T-helper 22 cell (primary cell): ENCODE measurements around the gene FGD6.
"Not testable (repeated sequence)": the region's sequence is repeated elsewhere in the genome, so short reads cannot be mapped to it uniquely, and the experiment has no call there.

Experiments used
- DNase-seq: peaks from one replicate; pipeline ENCODE4 v3.0.0-alpha.2; 2020; ENCODE audit warnings: low read depth

Gene FGD6

DNA sequence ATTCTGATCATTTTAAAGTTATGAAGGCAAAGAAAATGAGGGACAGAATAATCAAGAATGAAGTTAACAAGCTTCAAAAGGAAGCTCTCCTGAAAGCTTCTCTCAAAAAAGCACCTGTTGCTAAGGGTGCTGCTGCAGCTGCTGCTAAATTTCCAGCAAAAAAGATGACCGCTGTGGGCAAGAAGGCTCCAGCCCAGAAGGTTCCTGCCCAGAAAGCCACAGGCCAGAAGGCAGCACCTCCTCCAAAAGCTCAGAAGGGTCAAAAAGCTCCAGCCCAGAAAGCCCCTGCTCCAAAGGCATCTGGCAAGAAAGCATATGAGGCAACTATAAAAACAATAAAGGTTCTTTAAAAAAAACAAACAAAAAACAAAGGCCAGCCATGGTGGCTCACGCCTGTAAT lies 91.2 kb downstream of the FGD6 start:
- no peak for DNase-seq

DNA sequence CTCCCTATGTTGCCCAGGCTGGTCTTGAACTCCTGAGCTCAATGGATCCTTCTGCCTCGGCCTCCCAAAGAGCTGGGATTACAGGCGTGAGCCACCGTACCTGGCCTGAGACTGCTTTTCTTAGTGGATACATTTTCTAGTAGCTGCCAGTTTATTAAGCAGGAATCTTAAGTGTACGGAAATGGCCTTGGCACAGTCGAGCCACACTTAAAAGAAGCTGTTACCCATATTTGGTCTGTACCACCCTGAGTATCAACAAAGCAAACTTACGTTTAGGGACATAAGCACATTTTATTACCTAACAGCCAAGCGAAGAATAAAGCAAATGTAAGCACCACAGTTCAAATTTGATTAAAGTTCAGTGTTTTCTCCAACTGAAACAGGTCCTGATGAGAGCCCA lies 93.2 kb downstream of the FGD6 start:
- DNase-seq: no peak

DNA sequence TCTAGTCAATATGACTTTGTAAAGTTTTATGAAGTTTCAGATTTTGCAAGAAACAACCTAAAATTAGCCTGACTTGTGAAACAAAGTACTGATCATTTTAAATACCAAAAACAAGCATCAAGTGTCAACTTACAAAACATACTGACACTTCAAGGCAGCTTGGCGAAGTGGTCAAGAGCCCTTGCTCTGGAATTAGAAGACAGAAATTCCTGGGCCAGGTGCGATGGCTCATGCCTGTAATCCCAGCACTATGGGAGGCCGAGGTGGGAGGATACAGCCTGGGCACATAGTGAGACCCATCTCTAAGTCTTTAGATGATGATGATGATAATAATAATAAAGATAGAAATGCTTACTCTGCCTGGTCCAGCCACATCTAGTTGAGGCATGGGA lies 98.5 kb downstream of the FGD6 start:
- no peak for DNase-seq

DNA sequence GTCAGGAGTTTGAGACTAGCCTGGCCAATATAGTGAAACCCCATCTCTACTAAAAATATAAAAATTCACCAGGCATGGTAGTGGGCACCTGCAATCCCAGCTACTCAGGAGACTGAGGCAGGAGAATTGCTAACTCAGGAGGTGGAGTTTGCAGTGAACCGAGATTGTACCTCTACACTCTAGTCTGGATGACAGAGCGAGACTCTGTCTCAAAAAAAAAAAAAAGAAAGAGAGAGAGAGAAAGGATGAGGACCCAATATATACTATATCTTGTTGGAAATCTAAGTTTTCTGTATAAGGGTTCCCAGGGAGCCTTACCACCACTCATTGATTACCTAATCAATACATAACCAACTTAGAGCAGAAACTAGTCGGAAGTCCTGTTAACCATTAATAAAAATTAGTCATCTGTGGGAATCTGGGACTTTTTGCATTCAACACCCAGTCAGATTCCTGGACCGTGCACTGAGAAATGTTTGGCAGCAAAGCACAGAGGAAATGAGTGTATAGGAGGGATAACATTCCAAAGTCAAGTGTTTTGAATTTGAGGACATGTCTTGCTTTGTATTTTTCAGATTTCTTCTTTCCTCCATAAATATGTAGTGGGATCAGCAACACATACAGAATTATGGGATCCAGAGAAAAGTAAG lies 99.0 kb downstream of the FGD6 start:
- DNase-seq: no peak

DNA sequence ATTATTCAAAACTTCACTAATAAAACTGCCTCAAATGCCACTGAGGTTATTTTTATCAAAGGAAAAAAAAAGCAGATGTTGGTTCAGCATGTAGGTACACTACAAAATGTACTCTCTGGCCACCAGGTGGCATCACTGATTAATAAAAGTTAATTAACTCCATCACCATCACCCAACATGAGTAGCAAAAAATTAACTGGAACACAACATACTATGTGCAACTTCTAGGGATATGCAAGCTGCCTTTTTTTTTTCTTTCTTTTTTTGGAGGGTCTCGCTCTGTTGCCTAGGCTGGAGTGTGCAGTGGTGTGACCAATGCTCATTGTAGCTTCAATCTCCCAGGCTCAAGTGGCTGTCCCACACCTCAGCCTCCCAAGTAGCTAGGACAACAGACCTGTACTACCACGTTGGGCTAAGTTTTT lies 100.1 kb downstream of the FGD6 start:
- peak; percentile 11 for DNase-seq

DNA sequence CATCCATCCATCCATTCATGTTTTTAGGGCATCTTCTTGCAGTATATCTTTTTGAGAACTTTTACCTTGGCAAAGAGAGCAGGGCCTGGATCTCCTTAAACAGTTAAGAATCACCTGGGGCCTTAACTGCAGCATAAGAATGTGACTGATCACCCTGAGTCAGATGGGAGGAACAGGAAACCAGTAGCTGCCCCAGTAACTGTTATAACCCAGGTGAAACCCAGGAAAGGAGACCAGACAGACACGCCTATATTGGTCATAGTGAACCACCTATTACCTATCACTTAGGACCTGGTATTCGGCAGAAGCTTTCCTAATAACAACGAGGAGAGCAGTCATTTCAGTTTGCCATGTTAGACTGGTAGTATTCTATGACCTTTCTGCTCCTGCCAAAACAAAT lies 100.5 kb downstream of the FGD6 start:
- no peak for DNase-seq

DNA sequence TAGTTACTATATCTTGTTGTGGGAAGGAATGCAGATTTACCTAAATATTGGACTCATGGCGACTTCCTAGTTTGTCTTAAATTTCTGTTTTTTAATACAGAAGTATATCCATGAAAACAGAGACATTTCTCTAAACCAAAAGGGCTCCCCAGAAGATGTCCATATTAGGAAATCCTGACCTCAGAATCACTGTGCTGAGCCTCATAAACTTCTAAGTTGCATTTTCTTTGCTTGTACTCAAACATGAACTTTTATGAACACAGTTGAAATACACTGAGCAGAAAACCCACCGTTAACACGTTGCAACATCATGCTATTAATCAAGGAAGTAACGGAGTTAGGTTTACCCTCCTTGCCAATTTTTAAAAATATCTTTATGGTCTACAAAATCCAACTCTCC lies 100.9 kb downstream of the FGD6 start:
- no peak for DNase-seq

DNA sequence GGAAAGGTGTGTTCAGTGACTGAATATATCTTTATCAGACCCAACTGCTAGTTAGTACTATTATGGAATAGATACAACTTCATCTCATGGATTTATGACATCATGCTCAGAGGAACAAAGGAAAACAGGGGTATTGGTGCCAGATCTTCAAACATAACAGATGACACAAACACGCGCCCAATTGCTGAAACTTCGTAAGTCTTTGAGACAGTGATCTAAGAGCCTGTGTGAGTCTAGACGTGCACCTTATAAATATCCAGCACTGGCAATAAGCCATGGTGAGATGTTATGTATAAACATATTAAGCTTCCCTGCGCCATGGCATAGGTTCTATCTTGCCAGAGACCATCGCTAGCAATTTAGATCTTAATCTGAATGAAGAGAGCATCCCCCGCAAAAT lies 101.6 kb downstream of the FGD6 start:
- DNase-seq: no peak

DNA sequence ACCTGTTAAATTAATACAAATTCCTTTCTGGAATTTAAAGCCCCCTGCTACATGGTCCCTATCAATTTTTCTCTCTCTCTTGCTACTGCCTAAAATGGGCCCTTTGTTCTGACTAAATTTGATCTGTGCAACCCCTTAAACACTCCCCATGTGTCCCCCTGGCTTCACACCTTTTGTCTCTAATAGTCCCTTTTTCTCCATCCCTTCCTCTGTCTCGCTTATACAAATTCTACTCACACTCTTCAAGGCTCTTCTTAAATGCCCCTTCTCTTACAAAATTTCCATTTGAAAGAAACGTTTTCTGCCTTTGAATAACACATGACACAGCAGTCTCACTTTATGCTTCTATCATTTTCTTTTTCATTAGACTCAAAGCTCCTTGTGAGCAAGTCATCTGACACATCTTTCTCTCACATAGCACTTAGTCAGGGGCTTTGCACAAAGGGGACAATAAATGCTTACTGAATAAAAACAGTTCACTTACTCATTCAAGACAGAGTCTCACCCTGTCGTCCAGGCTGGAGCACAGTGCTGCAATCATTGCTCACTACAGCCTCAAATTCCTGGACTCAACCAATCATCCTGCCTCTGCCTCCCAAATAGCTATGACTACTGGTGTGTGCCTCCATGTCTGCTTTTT lies 102.4 kb downstream of the FGD6 start:
- no peak for DNase-seq

DNA sequence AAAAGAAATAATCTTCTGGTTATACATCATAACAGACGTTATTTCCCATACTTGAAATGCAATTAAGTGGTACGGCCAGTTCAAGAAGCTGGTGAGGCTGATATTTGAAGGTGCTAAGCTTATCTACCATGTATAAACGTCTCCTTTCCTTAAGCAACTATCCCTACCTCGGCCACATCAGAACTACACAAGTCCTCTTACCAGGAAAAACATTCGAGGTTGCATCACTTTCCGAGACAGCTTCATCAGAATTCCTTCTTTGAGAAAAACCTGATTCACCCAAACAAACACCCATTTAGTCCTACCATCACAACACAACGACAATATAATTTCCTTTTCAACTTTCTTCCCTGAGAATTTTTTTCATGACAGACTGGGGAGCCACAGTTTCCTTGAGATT lies 109.9 kb downstream of the FGD6 start:
- DNase-seq: no peak

DNA sequence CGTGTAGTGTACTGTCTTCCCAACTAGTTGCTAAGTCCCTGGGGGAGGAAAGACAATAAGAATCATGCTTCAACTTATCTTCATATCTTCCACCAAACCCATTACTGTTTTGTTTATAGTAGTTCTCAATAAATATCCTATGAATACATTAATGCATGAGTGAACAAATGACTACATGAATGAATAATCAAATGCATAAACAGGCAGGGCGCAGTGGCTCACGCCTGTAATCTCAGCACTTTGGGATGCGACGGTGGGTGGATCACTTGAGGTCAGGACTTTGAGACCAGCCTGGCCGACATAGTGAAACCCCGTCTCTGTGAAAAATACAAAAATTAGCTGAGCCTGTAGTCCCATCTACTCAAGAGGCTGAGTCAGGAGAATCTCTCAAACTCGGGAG lies 111.7 kb downstream of the FGD6 start:
- no peak for DNase-seq

DNA sequence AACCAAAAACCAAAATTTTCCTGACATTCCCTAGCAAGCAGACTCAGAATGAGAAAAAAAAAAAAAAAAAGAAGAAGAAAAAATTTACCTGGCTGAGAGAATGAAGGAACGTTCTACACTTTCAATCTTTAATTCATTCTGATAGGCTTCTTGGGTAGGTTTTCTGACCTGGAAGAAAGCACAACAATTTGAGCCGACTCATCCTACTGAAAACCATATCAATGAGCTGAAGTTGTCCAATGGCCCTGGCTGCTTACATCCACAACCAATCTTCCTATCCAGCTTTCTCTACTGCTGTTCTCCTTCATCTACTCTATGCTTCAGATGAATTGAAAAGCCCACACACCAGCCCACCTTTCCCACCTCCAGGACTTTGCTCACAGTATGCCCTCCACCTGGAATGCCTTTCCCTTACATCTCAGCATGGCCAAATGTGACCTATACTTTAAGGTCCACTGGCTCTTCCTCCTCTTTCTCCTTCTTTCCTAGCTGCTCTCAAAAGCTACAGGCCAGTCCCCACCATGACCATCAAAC lies 112.3 kb downstream of the FGD6 start:
- DNase-seq: no peak

DNA sequence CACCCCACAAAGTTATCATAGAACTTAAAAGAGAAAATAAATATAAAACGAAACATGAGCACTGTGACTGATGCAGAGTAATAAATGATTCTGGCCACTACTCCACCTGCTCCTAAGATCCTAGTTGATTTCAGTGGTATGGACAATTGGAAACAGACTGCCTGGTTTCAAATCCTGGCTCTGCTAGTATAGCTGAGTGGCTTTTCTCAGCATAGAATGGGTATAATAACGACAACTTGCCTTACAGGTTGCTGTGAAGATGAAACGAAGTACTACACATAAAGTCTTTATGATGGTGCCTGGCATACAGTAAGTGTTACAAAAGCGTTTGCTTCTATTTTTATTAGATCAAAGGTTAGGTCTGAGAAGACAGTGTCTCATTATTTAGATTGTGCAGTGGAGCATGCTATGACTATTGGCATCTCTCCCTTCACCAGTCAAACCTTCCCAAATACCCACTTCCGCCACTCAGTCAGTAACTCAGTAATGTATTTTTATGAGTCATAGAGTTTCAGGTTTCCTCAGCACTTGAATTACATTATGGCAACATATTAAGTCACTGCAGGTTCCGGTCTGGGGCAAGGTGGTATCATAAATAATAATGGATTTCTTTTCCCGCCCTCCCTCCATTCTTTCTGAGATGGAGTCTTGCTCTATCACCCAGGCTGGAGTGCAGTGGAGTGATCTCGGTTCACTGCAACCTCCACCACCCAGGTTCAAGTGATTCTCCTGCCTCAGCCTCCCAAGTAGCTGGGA lies 114.2 kb downstream of the FGD6 start:
- DNase-seq: no peak

DNA sequence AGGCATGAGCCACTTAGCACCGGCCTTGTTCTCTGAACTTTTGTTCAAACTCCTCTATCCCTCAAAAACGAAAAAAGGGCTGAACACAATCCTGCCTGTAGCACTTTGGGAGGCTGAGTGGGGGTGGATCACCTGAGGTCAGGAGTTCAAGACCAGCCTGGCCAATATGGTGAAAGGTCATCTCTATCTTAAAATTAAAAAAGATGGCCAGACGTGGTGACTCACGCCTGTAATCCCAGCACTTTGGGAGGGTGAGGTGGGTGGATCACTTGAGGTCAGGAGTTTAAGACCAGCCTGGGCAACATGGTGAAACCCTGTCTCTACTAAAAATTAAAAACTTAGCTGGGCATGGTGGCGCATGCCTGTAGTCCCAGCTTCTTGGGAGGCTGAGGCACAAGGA lies 115.3 kb downstream of the FGD6 start:
- not testable (repeated sequence) for DNase-seq

DNA sequence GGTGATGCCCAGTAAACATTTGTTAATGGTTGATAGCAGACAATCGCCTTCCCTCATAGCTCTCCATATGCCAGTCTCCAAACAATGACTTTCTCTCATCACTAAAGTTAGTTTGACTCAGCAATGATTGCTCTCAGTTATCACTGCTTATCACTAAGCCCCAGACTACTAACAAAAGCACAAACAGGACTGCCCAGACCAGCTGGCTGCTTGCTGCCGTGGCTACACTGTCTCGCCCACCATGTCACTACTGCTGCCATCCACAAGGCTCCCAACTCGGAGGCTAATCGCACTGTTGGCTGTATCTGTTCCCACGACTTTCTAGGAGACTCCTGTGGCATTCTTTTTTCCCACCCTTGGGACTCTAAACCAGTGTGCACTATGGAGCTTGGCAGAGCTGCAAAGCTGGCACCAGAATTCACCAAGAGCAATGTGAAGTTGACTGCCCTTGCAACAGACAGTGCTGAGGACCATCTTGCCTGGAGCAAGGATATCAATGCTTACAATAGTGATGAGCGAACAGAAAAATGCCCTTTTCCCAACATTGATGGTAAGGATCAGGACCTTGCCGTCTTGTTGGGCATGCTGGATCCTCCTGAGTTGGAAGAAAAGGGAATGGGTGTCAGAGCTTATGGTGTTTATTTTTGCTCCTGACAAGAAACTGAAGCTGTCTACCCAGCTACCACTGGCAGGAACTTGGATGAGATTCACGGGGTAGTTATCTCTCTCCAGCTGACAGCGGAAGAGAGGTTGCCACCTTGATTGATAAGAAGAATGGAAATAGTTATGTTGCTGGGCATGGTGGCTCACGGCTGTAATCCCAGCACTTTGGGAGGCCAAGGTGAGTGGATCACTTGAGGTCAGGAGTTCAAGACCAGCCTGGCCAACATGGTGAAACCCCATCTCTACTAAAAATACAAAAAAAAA lies 116.7 kb downstream of the FGD6 start:
- no peak for DNase-seq

DNA sequence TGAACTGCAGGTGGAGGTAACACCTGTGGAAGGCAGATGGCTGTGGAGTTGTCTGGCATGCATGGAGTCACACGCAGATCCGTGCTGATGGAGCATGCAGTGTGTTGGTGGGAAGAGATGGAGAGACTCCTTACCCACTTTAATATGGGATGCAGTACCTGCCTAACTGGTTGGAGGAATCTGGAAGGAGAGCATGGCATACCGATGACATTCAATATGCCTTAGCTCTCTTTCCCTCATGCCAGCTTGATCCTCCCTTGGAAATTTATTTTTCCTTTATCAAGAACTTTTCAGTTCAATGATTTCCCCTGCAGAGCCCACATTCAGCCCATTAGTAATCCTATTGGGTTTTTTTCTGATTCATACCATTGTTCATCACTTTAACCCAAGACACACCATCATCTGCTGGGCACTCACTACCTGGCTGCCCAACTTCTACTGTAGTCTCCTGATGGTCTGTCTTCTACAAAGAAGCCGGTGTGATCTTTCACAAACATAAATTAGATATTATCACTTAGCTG lies 117.9 kb downstream of the FGD6 start:
- no peak for DNase-seq

DNA sequence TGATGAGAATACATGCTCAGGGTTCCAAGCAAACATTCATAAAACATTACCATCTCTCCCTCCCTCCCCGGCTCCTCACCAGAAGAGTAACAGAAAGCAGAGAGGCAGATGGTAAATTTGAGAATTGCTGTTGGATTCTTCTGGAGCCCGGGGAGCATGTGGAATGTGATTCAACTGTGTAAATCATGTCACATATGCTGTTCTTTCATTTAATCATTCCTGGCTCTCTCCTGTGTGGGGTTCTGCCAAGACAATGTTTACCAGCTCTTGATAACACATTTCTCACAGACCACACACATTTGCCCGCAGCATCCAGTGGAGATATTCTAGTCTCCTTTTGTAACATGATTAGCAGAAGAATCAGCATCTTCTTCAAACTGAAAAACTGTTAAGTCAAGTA lies 120.4 kb downstream of the FGD6 start:
- no peak for DNase-seq

DNA sequence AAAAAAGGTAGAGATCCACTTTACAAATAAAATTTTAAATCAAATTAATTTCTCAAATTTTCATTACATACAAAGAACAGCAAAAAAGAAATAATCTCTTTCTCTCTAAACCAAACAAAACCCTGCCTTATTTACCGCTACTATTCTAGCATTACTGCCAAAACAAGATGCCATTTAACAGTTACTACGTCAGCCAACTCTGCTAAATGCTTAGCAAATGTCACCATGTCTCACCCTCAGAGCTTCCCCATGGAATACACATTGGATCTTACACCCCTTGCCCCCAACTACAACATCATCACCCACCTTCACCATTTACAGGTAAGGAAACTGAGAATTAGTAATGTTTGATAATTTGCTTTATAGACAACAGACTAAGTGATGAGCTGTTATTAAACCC lies 120.9 kb downstream of the FGD6 start:
- DNase-seq: no peak

DNA sequence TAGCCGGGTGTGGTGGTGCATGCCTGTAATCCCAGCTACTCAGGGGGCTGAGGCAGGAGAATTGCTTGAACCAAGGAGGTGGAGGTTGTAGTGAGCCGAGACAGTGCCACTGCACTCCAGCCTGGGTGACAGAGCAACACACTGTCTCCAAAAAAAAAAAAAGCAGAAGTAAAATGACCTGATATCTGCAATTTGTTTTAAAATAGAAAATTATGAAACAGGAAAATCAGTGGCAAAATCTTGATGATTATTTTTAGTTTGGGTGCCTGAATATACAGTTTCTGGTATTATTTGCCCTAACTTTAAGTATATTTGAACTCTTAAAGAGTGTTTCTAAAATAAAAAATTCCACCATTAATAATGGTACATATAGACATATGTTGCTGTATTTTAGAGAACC lies 121.4 kb downstream of the FGD6 start:
- DNase-seq: not testable (repeated sequence)

DNA sequence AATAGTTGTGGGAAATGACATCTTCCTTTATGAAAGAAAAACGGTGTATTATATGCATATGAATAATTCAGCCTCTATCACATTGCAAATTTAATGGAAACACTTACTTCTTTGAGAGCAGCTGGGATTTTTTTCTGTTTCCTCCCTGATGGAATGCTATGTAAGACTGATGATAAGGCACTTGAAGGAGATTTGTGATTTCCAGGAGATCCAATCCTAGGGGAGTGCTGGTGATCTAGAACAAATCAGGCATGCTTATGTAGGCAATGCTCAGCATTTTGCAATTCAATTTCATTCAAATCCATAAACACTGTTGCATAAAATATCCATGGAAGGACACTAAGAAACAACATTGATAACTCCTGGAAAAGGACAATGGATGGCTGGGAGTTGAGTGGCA lies 127.8 kb downstream of the FGD6 start:
- no peak for DNase-seq

DNA sequence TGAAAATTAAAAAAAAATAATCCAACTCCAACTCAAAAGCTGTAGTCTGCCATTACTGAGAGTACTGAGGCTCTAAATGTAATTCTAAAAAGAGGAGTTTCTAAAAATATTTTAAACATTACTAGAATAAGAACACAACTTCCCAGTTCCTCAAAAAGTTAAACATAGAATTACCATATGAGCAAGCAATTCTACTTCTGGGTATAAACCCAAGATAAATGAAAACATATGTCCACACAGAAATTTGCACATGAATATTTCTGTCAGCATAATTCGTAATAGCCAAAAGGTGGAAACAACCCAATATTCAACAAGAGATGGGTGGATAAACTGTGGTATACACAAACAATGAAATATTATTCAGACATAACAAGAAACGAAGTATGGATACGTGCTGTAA lies 128.9 kb downstream of the FGD6 start:
- DNase-seq: no peak

DNA sequence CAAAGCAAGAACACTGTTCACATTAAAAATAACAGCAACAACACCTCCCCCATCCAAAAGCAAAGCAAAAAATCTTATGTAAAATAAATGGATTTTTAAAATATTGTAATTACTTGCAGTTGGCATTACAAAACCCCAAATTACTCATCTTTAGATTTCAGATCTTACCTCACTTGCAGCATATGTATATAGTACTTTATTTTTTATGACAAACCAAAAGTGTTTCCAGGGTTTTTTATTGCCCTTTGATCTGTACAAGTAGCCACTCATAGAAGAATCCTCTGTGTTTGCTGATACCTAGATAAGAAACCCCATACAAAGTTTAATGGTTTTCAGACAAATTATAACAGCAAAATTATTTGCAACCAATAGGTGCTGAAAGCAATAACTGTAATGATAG lies 131.7 kb downstream of the FGD6 start:
- no peak for DNase-seq
